Measurements from ENCODE around the gene LZTS3.
"Not testable (repeated sequence)": the region's sequence is repeated elsewhere in the genome, so short reads cannot be mapped to it uniquely, and the experiment has no call there.

Gene LZTS3

DNA sequence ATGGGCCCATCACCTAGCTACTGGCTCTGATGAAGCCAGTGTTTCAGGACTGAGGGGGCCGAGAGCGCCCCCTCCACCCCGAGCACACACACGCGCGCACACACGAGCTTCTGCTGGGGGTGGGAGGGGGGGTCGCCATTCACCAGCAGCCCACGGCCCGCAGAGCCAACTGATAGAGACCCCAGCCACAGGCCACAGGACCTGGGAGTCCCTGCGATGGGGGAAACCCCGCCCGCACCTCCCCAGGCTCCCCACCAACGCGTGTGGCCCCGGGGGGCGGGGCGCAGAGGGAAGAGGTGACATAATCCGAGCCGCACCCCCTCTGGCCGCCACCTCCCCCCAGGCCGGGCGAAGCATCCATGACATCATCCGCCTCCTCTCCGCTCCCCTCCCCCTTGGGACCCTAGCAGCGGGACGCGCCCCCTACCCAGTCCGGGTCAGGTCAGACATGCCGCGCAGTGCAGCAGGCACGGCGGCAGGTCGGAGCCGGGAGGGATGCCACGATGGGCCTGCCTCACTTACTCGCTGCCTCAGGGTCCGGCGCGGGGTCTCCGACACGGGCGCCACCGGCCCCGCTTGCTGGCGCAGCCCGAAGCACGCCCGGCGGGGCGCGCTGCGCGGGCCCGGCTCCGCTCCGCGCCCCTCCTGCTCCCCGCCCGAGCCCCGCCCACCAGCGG is at the start of gene LZTS3:
Gene LZTS3, minus strand, starts transcription at position 617 of the 677 bp plus-strand sequence. CDS start 6,386 bp downstream, outside the sequence.
- DNase-seq (ENCODE audit: low spot score): peak; percentile 88

DNA sequence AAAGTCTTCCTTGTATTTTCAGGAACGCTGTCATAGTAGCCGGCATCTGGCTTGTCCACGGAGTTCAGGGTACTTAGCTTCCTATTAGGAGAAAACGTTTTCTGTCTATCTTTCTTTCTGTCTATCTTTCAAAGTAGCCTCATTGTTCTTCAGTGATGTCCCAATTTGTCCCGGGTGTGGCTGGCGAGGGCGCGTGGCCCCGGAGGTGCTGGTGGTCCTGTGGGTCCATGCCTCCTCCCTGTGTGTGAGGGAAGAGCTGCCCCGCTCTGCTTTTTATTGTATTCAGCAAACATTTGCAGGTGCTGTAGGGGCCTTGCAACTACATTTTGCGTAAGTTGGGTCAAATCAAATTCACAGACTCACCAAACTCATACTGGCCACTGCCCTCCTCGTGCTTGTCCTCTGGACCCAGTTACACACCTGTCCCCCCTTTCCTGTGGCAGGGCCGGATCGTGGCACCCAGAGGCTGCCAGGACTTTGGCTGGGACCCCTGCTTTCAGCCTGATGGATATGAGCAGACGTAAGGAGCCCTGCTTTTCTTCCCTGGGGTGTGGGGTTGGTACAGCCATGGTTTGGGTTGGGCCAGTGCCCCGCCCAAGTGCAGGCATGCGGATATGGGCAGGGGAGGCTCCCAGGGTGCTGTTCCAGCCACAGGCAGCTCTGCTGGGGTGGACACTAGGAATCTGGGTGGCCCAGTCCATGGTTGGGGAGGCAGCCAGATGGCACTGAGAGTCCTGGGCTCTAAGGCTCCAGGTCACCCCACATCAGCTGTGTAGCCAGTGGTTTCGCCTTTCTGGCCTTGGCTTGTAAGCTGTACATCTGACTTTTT is 48.3 kb upstream of the LZTS3 start:
- DNase-seq (ENCODE audit: low spot score): no peak

DNA sequence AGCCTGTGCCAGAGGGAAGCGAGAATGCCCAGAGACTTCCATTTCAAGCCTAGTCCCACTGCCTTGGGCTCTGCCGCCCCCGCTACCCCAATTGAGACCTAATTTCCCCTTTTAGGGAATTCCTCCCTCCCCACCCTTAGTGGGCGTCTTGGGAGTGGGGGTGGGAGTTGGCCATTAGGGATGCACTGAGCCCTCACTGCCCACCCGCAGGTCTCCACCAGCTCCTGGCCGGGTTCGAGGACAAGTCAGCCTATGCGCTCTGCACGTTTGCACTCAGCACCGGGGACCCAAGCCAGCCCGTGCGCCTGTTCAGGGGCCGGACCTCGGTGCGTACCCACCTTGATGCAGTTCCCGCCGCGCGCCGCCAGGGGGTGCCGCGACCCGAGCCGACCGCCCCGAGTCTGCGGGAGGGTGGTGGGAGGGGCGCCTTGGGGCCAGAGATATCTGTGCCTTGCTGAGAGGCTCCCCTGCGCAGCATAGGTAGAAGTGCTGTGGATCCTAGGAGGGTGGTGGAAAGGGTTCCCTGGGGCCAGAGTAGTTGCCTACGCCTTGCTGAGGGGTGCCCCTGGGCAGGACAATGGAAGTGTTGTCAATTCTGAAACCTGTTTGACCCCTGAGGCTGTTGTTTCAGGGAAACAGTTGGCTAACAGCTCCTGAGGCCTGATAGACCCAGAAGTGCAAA is 45.1 kb upstream of the LZTS3 start:
- peak; percentile 94 for DNase-seq (ENCODE audit: low spot score)

DNA sequence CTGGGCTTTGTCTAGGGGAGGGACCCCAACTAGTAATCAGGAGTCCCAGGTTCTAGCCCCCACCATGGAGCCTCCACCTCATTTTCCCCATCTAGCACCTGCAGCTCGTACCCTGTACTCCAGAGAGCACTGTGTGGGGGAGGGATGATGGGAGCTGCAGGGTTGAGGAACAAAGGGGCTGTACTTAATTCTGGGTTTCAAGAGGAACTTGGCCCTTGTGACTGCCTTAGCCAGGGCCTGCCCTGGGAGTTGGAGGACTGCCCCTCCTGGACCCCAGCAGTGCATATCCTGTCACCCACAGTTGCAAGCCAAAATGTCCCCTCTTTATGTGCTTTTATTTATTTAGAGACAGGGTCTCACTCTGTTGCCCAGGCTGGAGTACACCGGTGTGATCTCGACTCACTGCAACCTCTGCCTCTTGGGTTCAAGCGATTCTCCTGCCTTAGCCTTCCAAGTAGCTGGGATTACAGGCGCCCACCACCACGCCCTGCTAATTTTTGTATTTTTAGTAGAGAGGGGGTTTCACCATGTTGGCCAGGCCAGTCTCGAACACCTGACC is 42.1 kb upstream of the LZTS3 start:
- DNase-seq (ENCODE audit: low spot score): not testable (repeated sequence)

DNA sequence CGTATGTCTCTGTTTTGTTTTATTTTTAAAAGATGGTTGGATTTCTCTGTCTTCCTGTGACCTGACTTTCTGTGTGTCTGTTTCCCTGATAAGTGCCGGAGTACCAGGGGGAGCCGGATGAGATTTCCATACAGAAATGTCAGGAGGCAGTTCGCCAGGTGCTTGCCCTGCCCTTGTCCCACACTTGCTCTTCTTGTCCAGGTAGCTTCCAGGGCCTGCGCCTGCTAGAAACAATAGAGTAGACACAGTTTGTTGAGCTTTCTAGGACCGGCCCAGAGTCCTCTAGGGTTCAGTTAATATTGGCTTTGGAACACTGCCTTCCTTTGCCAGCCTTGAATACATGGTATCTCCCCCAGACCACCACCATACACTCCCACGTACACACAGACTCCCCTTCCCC is 39.9 kb upstream of the LZTS3 start:
- DNase-seq (ENCODE audit: low spot score): no peak

DNA sequence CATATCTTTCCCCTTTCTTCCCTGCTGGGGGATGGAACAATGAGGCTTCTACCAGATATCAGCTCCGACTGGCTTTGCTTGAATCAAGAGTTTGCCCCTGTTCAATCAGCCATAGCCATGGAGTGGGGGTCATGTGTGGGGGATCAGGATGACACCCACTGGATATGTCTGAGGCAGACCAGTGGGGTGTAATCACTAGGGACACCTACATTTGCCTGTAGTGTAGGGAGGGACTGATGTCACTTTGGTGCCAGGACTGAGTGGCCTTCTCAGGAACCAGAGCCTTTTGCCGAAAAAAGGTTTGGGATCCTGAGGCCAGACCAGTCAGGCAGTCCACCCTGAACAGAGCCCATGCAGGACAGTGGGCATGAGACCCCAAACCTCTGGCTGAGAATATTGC is 37.0 kb upstream of the LZTS3 start:
- DNase-seq (ENCODE audit: low spot score): no peak

DNA sequence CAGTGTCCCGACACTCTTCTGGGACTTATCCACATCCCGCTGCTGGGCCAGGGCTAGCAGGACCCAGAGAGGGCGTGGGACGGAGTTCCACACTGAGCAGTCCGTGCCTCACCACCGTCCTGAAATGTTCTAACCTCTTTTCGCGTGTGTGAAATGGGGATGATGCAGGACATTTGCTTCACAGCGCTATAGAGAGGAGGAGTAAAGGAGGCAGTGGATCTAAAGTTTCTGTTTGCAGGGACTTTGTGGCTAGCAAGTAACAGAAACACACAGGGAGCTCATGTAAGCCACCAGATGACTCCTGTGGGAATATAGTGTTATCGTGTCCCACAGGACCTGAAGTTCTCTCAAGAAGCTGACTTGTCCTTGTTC is 36.6 kb upstream of the LZTS3 start:
- DNase-seq (ENCODE audit: low spot score): no peak

DNA sequence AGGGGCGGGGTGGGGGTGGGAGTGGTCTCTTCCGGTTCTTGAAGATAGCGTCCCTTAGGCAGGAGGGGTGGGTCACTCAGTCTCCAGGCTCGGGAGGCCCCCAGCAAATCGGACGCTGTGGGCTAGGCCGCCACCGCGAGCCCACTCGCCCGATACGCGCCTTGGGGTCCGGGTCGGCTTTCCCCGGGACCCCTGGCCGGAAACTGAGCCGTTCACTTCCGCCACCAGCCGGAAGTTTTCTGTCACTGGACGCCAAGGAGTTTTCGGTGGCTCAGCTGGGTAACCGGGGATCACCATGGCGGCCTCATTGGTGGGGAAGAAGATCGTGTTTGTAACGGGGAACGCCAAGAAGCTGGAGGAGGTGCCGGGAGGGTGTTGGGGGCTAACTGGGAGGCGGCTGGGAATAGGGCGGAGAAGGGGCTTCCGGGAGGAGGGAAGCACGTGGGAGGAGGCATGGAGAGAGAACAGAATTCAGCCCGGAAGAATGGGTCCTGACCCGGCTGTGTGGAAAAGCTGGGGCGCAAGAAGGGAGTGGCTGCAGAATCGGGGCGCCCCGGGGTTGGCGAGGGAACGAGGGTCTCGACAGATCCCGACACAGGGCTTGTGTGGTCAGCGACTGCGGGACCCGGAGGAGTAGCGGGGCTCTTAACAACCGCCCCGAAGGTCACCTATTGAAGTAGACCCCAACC is 36.1 kb upstream of the LZTS3 start, which contains the start of gene ITPA:
Gene ITPA, plus strand, starts transcription at position 242 of the 689 bp plus-strand sequence. Its CDS starts 54 bp downstream, at position 296.
- DNase-seq (ENCODE audit: low spot score): peak; percentile 87

DNA sequence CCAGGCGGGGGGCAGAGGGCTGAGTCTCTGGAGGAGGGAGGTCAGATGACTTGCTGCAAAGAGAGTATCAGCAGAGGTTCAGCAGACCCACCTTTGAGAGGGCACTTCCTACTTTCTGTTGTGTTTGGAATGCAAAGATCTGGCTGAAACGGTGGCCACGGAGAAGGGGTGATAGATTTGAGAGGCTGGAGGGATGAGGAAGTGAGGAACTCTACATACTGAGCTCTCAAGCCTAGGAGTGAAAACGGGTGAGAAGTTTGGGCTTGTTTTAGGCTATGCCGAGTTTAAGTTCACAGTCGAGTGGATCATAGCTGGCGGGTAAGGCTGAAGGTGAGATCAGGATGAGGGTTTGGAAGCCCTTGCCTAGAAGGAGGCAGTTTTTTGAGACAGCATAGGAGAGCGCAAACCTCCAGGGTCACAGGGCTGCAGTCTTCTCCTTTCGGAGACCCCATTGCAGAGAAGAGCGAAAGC is 35.5 kb upstream of the LZTS3 start:
- no peak for DNase-seq (ENCODE audit: low spot score)

DNA sequence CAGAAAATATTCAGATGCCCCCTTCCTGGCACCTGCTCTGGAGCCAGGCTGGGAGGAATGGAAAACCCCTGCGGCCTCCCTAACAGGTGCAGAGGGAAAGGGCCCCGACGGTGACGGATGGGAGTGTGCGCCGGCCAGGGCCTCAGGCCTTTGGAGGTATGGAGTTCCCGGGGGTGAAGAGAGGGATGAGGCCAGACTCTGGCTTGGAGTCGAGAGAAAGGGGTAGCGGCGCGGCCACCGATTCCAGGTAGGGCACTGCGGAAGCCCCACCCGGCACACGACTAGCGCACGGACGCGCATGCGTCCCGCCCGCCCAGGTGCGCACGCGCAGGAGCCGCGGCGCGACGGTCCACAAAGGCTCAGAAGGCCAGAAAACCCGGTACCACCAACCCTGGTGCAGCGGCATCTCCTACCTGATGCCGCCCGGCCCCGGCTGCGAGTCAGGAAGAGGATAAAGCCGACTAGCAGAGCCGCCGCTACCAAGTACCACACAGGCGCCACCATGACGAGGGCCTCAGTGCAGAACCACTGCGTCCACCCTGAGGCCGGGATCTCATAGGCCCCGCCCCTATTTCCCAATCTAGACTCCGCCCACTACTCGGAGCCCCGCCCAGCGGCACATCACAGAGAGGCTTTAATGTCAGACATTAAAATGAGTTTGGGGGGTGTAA is 30.9 kb upstream of the LZTS3 start, which contains the start of gene DDRGK1:
Gene DDRGK1, minus strand, starts transcription at position 559 of the 671 bp plus-strand sequence. Its CDS starts 55 bp downstream, at position 504.
- DNase-seq (ENCODE audit: low spot score): peak; percentile 96

DNA sequence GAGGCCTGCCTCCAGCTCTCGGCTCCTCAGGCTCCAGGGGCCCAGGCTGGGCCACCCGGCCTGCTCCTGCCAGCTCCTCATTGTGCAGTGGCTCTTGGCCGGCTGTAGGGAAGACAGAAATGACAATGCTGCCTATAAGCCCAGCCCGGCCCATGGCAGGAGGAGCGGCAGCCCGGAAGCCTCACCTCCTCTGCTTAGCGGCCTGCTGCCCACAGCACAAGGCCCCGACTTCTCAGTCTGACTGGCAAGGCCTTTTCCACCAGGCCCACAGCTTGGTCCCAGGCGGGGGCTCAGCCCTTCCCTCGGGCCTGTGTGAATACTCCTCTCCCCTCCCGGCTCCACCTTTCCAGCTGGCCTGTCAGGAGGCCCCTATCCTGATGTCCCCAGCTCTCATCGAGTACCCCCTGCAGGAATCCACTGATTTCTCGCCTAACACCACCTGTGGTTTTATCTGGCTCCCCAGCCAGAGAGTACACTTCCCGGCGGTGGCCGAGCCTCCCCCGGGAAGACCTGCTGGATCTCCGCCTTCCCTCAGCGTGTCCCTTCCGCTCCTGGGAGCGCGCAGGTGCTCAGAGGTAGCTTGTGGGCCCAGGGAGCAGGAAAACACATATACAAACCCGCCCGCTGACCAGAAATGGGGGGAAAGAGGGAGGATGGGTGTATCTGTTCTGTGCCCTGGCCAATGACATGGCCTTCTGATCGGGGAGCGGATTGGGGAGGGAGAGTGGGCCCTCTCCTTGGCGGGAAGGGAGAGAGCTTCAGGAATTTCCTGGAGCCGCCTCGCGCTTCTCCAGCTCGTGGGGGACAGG is 30.2 kb upstream of the LZTS3 start:
- DNase-seq (ENCODE audit: low spot score): peak; percentile 50

DNA sequence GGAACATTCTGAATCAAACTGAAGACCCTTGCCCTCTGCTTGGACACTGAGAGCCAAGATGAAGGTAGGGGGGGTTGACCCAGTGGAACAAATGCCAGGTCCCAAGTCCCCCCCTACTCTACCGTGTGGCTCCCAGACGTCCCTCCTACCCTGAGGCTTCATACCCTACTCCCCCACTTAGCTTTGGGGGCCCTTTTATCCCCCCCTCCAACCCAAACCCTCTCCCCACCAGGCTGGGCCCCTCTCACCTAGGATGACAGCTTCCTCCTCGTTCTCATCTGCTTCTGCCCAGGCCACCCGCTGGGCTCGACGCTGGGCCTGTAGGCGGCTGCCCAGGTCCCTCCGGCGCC is 29.6 kb upstream of the LZTS3 start:
- no peak for DNase-seq (ENCODE audit: low spot score)

DNA sequence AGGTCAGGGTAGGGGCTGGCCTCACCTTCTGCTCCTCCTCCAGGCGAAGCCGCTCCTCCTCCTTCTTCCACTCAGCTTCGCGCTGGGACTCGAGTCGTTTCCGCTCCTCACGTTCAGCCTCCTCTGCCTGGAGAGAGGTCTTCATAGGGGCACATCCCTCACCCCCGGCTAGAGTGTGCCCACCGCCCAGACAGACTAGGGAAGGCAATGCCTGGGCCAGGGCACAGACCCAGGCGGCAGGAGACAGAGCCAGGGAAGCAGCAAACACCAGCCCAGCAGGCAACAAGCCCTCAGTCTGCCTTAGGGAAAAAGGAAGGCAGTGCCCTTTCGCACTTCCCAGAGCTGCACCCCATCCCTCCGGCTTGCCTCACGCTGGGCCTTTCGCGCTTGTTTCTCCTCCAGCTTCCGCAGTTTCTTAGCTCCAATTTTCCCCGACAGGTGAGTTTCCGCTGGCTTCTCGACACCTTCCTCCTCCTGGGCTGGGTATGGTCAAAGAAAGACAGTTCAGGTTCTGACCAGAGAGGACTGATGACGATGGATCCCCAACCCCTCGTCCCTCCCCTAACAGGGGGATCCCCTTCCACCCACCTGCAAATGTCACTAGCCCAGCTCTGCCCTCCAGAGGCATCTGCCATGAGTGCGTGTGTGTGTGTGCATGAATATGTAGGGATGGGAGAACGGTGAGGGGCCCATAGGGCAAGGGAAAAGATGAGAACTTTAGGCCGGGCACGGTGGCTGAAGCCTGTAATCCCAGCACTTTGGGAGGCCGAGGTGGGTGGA is 26.8 kb upstream of the LZTS3 start:
- DNase-seq (ENCODE audit: low spot score): peak; percentile 19

DNA sequence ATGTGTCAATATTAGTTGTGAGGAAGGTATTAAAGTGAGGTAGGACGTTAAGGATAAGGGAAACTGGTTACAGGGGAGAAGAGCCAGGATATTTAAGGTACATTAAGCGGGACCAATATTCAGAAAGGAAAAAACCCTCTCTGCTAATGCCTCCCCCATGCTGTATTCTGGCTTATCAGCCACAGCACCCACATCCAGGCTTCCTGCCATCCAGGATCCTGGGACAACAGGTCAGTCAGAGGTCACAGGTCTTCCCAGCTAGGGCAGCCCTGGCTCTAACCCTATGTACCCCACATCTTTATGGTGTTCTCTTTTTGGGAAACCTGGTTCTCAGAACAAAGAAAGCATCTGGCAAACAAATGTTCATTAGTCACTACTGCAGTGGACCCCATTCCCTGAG is 25.9 kb upstream of the LZTS3 start:
- DNase-seq (ENCODE audit: low spot score): peak; percentile 5

DNA sequence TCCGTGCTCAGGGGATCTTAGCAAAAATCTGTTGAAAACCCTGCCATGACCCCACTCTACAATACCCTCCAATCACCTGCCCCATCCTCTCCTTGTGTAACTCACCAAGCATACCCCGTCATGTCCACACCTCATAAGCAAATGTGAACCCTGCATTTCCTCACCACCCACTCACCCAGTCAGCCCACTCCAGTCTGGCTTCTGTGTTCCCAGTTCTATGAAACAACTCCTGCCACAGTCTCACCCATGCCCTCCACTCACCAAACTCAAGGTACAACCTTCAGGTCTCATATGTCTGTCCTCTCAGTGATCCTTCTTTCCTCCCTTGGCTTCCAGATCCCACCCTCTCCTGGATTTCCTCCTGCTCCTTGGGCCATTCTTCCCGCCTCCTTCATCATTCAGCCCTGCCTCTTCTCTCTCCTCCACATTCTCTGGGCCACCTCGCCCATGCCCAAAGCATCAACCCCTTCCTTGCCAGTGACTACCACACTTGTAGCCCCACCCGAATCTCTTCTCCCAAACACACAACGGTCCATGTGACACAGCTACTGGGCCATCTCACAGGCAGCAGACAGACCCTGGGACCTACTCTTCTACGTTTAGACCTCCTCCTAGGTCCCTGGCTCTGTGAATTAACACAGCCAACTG is 22.4 kb upstream of the LZTS3 start:
- DNase-seq (ENCODE audit: low spot score): peak; percentile 6

DNA sequence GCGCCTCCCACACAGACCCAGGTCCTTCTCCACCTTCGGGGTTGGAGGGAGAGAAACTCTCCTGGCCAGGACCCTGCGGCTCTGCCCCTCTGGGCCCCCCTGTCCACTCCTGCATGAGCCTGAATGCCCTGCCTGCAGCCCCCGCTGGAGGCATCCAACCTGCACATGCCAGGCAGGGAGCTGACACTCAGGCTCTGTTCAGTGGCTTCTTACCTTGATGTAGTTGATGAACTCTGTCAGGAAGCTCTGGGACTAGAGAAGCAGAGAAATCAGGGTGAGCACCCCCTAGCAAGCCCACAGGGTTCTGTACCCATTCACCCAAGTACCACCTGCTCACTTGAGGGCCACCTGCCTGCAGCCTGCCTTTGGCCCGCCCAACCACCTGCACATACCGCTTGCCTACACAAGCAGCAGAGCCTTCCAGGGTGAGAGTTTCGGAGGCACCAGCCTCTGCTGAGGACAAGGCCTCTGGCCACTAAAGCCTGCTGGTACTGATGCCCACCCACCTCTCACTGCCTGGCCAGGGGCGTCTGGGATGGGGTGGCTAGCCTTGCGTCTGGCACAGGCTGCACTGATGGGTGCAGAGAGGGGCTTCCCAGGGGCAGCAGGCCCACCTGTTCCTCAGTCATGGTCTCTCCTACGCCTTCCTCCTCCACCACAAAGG is 21.4 kb upstream of the LZTS3 start:
- DNase-seq (ENCODE audit: low spot score): peak; percentile 16

DNA sequence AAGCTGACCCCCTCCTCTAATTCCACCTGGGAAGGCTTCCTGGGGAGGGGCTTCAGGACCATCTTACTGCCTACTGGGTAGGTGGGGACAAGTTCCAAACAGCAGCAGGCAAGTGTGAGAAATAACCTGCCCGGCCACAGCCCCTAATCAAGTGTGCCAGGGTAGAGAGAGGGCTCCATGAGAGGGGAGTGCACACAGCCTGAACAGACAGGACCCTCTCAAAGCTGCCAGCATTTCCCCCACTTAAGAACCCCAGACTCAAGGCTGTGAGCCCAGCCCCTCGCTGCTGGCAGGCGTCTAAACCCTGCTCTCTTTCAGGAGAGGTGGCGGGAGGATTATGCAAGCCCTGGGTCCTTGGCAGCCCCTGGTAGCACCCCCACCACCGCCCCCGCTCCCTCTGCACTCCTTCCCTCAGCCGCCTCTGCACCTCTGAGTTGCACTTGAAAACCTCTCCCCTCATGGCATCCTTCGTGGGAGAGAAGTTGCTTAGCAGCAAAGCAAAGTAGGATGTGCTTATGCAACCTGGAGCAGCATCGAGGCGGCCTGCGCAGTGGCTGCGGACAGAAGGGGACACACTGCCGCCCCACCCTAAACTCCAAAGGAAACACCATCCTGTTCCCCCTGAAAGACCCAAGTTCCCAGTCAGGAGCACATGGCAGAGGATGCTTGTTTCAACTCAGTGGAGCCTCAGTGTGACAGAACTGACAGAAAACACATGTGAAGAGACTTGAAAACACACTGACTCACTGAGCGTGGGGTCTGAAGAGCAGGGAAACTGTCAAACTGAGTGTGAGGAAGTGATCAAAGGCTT is 20.7 kb upstream of the LZTS3 start:
- peak; percentile 18 for DNase-seq (ENCODE audit: low spot score)

All from D341Med (cell line).